Uterus (tissue), 2 donors: Measurements from ENCODE around the gene PLCD4.

Source experiments
- POLR2A ChIP-seq, 2 donors: fragments of 450-650 bp; IDR thresholded peaks; one replicate each; pipeline ENCODE4 v1.6.1; 2016; ENCODE audit warnings: antibody characterized with exemption in 2 of 2, mild to moderate bottlenecking in 1 of 2, moderate library complexity in 1 of 2
- TF ChIP-seq, protein P1 (sequence below), 4 experiments: fragments of 200-600 bp in 2 of 4; fragments of 450-650 bp in 2 of 4; sonication (generic) in 2 of 4; IDR thresholded peaks; one replicate each; pipeline ENCODE4 v1.5.1; 2016 to 2019; ENCODE audit warnings: antibody characterized with exemption in 4 of 4, mild to moderate bottlenecking in 2 of 4, moderate library complexity in 1 of 4

DNA sequence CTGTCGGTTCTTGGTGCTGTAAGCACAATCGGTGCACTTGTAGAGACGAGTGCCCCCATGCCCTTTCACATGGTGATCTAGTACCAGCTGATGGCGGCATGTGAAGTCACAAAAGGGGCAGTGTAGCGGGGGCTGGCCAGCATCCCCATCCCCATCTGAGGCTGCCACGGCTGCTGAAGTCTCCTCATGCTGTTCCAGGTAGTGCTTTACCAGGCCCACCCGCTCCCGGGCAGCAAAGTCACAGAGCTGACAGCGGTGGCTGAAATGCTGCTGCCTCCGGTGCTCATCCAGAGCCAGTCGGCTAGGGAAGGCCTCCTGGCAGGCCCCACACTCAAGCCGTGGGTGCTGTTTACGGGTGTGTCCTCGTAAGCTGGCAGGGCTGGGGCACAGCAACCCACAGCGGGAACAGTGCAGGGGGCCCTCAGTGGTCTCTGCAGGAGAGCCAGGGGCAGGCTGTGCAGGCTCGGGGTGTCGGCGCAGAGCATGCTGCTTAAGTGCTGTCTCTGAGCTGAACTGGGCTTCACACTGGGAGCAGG lies 34.5 kb downstream of the PLCD4 start:
- no peak for TF ChIP-seq POLR2A (IDR thresholded peaks at IDR 0.05)
- TF ChIP-seq, protein P1, sequence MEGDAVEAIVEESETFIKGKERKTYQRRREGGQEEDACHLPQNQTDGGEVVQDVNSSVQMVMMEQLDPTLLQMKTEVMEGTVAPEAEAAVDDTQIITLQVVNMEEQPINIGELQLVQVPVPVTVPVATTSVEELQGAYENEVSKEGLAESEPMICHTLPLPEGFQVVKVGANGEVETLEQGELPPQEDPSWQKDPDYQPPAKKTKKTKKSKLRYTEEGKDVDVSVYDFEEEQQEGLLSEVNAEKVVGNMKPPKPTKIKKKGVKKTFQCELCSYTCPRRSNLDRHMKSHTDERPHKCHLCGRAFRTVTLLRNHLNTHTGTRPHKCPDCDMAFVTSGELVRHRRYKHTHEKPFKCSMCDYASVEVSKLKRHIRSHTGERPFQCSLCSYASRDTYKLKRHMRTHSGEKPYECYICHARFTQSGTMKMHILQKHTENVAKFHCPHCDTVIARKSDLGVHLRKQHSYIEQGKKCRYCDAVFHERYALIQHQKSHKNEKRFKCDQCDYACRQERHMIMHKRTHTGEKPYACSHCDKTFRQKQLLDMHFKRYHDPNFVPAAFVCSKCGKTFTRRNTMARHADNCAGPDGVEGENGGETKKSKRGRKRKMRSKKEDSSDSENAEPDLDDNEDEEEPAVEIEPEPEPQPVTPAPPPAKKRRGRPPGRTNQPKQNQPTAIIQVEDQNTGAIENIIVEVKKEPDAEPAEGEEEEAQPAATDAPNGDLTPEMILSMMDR (IDR thresholded peaks at IDR 0.05) = no peak
